GM21367 (cell line): ENCODE results near the gene PAQR4.

ENCODE experiments used
- ATAC-seq: cut with Tn5 transposase; IDR thresholded peaks from one replicate; pipeline ENCODE4 v1.9.1; 2021; ENCODE audit not compliant: unreplicated experiment

The PAQR4 gene

GRCh38 chr16:2964475-2965336 is 4.4 kb upstream of the PAQR4 start:
- ATAC-seq = no peak

- ATAC-seq = no peak
Observed at GRCh38 chr16:2966043-2966807, 2.9 kb upstream of the PAQR4 start.

- no peak for ATAC-seq
Observed at GRCh38 chr16:2966808-2967191, 2.3 kb upstream of the PAQR4 start.

GRCh38 chr16:2967211-2967631 is 1.9 kb upstream of the PAQR4 start:
- ATAC-seq = no peak

GRCh38 chr16:2967721-2968161 is 1.4 kb upstream of the PAQR4 start:
- no peak for ATAC-seq

DNA sequence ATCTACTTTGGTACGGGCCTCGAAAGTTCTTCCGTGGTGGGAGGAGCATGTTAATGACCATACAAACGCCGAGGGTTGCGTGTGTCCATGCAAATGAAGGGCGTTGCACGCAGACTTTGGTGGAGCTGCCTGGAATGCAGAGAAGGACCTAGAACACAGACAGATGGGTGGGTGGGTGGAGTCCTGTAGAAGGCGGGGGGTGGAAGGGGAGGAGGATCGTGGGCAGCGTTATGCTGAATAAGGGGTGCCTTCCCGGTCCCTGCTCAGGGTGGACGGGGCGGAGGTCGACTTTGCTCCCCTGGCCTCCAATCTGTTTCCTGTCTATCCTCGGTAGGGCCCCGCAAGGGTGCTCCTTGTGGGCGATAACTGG is 795 bp upstream of the PAQR4 start:
- ATAC-seq = no peak

DNA sequence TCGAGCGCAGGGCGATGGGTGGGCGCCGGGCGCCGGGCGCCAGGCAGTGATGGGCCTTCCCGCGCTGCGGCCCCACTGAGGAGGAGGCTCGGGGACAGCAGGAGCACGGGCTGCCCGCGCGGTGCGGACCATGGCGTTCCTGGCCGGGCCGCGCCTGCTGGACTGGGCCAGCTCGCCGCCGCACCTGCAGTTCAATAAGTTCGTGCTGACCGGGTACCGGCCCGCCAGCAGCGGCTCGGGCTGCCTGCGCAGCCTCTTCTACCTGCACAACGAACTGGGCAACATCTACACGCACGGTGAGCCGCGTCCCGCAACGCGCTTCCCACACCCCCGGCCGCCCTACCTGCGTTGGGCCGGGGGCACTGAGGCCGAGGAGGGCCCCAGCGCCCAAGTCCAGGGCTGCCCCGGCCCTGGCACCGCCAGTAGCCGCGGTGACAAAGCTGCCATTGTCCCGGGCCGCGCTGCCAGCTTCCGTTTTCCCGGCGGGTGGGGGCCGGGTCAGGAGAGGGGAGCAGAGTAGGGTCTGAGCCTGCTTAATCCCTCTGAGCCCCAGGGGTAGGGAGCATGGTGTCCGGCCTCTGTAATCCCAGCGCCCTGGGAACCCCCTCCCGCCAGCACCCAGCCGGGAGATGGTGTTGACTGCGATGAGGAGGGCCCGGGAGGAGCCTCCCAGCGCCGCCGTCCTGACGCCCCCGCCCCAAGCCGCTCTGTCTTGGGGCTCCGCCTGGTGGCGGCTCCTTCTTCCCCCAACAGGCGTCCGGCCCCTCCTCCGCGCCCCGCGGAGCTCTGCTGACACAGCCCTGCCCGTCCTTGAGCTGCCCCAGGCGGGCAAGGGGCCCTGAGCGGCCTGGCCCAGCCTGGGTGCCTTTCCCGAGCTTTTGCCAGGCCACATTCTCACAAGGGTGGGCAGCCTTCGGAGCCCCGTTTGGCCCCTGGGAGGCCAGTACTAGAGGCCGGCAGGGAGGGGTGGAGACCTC is 685 bp downstream of the PAQR4 start:
- ATAC-seq = peak; percentile 4

- no peak for ATAC-seq
Observed at GRCh38 chr16:2970563-2970962, 1.4 kb downstream of the PAQR4 start.

DNA sequence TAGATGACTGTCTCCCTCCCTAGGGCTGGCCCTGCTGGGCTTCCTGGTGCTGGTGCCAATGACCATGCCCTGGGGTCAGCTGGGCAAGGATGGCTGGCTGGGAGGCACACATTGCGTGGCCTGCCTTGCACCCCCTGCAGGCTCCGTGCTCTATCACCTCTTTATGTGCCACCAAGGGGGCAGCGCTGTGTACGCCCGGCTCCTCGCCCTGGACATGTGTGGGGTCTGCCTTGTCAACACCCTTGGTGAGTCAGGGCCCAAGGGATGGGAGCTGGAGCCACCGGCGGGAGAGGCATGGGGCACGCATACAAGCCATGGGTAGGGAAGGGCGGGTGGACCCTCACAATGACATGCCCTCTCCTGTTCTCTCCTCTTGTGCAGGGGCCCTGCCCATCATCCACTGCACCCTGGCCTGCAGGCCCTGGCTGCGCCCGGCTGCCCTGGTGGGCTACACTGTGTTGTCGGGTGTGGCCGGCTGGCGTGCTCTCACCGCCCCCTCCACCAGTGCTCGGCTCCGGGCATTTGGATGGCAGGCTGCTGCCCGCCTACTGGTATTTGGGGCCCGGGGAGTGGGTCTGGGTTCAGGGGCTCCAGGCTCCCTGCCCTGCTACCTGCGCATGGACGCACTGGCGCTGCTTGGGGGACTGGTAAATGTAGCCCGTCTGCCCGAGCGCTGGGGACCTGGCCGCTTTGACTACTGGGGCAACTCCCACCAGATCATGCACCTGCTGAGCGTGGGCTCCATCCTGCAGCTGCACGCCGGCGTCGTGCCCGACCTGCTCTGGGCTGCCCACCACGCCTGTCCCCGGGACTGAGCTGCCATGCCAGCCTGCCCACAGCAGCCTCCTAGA is 2.2 kb downstream of the PAQR4 start:
- no peak for ATAC-seq

- ATAC-seq = no peak
Observed at GRCh38 chr16:2971985-2972784, 3.0 kb downstream of the PAQR4 start.

DNA sequence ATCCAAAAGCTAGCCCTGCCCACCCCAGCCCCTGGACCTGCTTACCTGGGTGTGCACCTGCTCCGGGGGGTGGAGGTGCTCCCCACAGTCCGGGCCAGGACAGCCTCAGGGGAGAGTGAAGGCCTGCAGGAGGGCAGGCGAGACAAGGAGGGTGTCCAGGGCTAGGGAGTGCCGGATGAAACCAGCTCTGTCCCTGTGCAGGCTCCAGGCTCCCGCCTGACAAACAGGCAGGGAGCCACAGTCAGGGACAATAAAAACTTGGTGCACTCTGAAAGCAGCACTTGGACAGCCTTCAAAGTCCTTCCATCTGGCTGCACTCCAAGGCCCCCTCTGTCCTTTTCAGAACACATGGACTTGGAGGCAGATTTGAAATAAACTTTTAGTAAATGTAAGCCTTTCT is 3.9 kb downstream of the PAQR4 start:
- ATAC-seq = no peak

GRCh38 chr16:2973605-2974318 is 4.6 kb downstream of the PAQR4 start:
- ATAC-seq = no peak

- no peak for ATAC-seq
Observed at GRCh38 chr16:2974319-2975056, 5.3 kb downstream of the PAQR4 start.

- ATAC-seq = no peak
Observed at GRCh38 chr16:2975161-2975795, 6.1 kb downstream of the PAQR4 start.

- ATAC-seq = no peak
Observed at GRCh38 chr16:2976201-2976600, 7.1 kb downstream of the PAQR4 start.

GRCh38 chr16:2976673-2977072 is 7.5 kb downstream of the PAQR4 start:
- ATAC-seq = no peak

- no peak for ATAC-seq
Observed at GRCh38 chr16:2977440-2977839, 8.3 kb downstream of the PAQR4 start.
